Measurements from ENCODE around the gene ACTL10. TPM values are rescaled to one million over a fixed set of nuclear protein-coding genes. Genes with fewer than 3 reads are reported as not detected.

ACTL10 gene
- total and polyA plus RNA-seq, 2 of the 4 experiments (the other 2 are of a cell fraction), result 0.18 to 0.43 TPM

DNA sequence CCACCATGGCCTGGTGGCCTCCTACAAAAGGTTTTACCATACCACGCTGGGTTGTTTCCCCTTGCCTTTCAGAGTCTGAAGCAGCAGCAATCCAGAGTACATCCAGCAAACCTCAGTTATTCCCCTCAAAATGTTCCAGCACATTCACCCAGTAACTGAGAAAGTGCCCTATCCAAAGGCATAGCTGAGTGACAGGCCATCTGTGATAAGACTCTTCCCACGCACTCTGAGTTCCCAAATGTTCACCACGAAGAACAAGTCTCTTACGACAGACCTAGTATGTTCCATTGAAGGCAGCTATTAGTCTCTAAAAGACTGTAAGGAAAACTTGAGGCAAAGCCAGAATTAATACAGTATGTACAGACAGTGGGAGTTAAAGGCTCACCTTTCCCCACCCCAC, 36.2 kb upstream of the ACTL10 start:
- CTCF ChIA-PET, result no interaction called here

More for the DNA sequence above, 36.2 kb upstream of the ACTL10 start:
- Histone ChIP-seq H2BK20ac (ENCODE audit: low read depth, low read length) (no peak overlapping the region), H3K4me3 (ENCODE audit: insufficient read depth, low read depth, low read length) (no peak overlapping the region), H3K27ac (ENCODE audit: insufficient read depth, low read length) (no peak overlapping the region), H2AK5ac (ENCODE audit: low read depth, low read length) (no peak overlapping the region), H3K18ac (ENCODE audit: low read depth, low read length) (no peak overlapping the region), H3K4ac (ENCODE audit: low read depth, low read length) (no peak overlapping the region), H4K20me1 (ENCODE audit: insufficient read depth, low read length) (no peaks in the 10 kb centered on the region), H3K9ac (ENCODE audit: low read depth, low read length) (no peak overlapping the region), H3K9me3 (ENCODE audit: control insufficient read depth, insufficient read depth, low read length) (no peaks in the 10 kb centered on the region), H2BK5ac (ENCODE audit: low read depth, low read length, poor library complexity, severe bottlenecking) (no peak overlapping the region), H4K91ac (ENCODE audit: insufficient read depth, low read depth, low read length) (no peak overlapping the region), H3K36me3 (ENCODE audit: control insufficient read depth, insufficient read depth, low read length) (peaks cover 48% of the 10 kb centered on the region), H3K56ac (ENCODE audit: extremely low read depth, insufficient read depth, low read length) (no peak overlapping the region), H3K4me1 (ENCODE audit: control insufficient read depth, insufficient read depth, low read length) (no peaks in the 10 kb centered on the region), H2BK120ac (ENCODE audit: low read depth, low read length) (no peak overlapping the region), H3K79me1 (ENCODE audit: low read depth in 1 of 2, low read length in 2 of 2) (no peaks in the 10 kb centered on the region; a peak in 1 of 4 replicates), H2AK9ac (replicated peaks; ENCODE audit: low read depth, low read length, poor library complexity) (no peak overlapping the region), H3K23ac (ENCODE audit: low read depth, low read length) (no peak overlapping the region), H4K5ac (ENCODE audit: low read depth, low read length) (no peak overlapping the region), H3K9me1 (ENCODE audit: insufficient read depth, low read length) (peaks cover 12% of the 10 kb centered on the region; the same call in 1 of the 2 replicates), H3K4me2 (ENCODE audit: low read depth, low read length) (no peak overlapping the region), H2BK15ac (ENCODE audit: low read depth, low read length) (no peak overlapping the region), H2AFZ (replicated peaks; ENCODE audit: low read length, poor library complexity) (no peak overlapping the region), H3K14ac (replicated peaks; ENCODE audit: low read depth, low read length) (no peak overlapping the region), H4K8ac (ENCODE audit: low read depth in 2 of 2, low read length in 2 of 2) (no peak overlapping the region), H3K27me3 (ENCODE audit: control insufficient read depth, insufficient read depth, low read length) (no peaks in the 10 kb centered on the region)
- POLR2A ChIA-PET (ENCODE audit: unreplicated experiment), result no interaction called here
- dilution Hi-C loops (cut with HindIII; ENCODE audit: low sequenced_read_pairs, unreplicated experiment), result no loop called here
- in situ Hi-C loops (cut with MboI; ENCODE audit: low sequenced_read_pairs), result no loop called here
- DNase-seq (no peak), ATAC-seq (ENCODE audit: low read depth) (no peak)
- TF ChIP-seq, protein P1, sequence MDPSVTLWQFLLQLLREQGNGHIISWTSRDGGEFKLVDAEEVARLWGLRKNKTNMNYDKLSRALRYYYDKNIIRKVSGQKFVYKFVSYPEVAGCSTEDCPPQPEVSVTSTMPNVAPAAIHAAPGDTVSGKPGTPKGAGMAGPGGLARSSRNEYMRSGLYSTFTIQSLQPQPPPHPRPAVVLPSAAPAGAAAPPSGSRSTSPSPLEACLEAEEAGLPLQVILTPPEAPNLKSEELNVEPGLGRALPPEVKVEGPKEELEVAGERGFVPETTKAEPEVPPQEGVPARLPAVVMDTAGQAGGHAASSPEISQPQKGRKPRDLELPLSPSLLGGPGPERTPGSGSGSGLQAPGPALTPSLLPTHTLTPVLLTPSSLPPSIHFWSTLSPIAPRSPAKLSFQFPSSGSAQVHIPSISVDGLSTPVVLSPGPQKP (IDR thresholded peaks at IDR 0.05; ENCODE audit: borderline replicate concordance, low read depth, low read length), result no peak
- TF ChIP-seq FOS (IDR thresholded peaks at IDR 0.05; ENCODE audit: low read depth, low read length) (no peak), MAZ (IDR thresholded peaks at IDR 0.05; ENCODE audit: borderline replicate concordance, low read depth, low read length) (no peak), CHD1 (IDR thresholded peaks at IDR 0.05; ENCODE audit: low read depth, low read length) (no peak), CEBPB (IDR thresholded peaks at IDR 0.05; ENCODE audit: low read depth, low read length) (no peak), NFE2L2 (IDR thresholded peaks at IDR 0.05; ENCODE audit: low read depth, low read length) (no peak), MAFK (IDR thresholded peaks at IDR 0.05; ENCODE audit: low read depth, low read length) (no peak), RAD21 (IDR thresholded peaks at IDR 0.05; ENCODE audit: low read length) (no peak), POLR2A (IDR thresholded peaks at IDR 0.05; ENCODE audit: low read depth, low read length) (no peak), MXI1 (IDR thresholded peaks at IDR 0.05; ENCODE audit: borderline replicate concordance, low read depth, low read length) (no peak), RCOR1 (IDR thresholded peaks at IDR 0.05; ENCODE audit: insufficient replicate concordance, low read length) (no peak), RFX5 (IDR thresholded peaks at IDR 0.05; ENCODE audit: low read depth, low read length) (no peak), BHLHE40 (IDR thresholded peaks at IDR 0.05; ENCODE audit: low read depth, low read length) (no peak), SMC3 (IDR thresholded peaks at IDR 0.05; ENCODE audit: low read depth, low read length) (no peak)
- TF ChIP-seq, protein P2, sequence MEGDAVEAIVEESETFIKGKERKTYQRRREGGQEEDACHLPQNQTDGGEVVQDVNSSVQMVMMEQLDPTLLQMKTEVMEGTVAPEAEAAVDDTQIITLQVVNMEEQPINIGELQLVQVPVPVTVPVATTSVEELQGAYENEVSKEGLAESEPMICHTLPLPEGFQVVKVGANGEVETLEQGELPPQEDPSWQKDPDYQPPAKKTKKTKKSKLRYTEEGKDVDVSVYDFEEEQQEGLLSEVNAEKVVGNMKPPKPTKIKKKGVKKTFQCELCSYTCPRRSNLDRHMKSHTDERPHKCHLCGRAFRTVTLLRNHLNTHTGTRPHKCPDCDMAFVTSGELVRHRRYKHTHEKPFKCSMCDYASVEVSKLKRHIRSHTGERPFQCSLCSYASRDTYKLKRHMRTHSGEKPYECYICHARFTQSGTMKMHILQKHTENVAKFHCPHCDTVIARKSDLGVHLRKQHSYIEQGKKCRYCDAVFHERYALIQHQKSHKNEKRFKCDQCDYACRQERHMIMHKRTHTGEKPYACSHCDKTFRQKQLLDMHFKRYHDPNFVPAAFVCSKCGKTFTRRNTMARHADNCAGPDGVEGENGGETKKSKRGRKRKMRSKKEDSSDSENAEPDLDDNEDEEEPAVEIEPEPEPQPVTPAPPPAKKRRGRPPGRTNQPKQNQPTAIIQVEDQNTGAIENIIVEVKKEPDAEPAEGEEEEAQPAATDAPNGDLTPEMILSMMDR (conservative IDR thresholded peaks at IDR 0.05; ENCODE audit: low read depth, low read length), result no peak
- TF ChIP-seq, protein P3, sequence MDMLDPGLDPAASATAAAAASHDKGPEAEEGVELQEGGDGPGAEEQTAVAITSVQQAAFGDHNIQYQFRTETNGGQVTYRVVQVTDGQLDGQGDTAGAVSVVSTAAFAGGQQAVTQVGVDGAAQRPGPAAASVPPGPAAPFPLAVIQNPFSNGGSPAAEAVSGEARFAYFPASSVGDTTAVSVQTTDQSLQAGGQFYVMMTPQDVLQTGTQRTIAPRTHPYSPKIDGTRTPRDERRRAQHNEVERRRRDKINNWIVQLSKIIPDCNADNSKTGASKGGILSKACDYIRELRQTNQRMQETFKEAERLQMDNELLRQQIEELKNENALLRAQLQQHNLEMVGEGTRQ (IDR thresholded peaks at IDR 0.05; ENCODE audit: low read depth, low read length), result no peak
- no TSS peak for BruUV-seq (replicated peaks)
- intact Hi-C loops (cut with micrococcal nuclease), result no loop called here
- 89% methylated on average over 1 of the region's 4 CpGs; no CpG with 5 or more reads in 1 of the 2 experiments for WGBS, 2 experiments (ENCODE audit: extremely low coverage in 2 of 2, insufficient read length in 1 of 2)
